GM18858 (cell line): ENCODE data around the gene RMDN2.

Source experiments
- ATAC-seq: cut with Tn5 transposase; IDR thresholded peaks from one replicate; pipeline ENCODE4 v1.9.1; 2021; ENCODE audit not compliant: unreplicated experiment

RMDN2 gene

GRCh38 chr2:37925063-37925897 lies at the start of gene RMDN2:
Gene RMDN2 (plus strand): TSS chr2:37925287. CDS start chr2:37929278, 3,991 bp downstream.
- peak; percentile 62 for ATAC-seq

- no peak for ATAC-seq
Observed at GRCh38 chr2:37875403-37875906, 49.6 kb upstream of the RMDN2 start.

GRCh38 chr2:37876227-37876626 lies 48.9 kb upstream of the RMDN2 start:
- no peak for ATAC-seq

- ATAC-seq, result peak; percentile 65
Observed at GRCh38 chr2:37877457-37878315, 47.4 kb upstream of the RMDN2 start.

GRCh38 chr2:37878536-37878935 lies 46.6 kb upstream of the RMDN2 start:
- ATAC-seq, result no peak

- no peak for ATAC-seq
Observed at GRCh38 chr2:37880551-37880950, 44.5 kb upstream of the RMDN2 start.

GRCh38 chr2:37881397-37881796 lies 43.7 kb upstream of the RMDN2 start:
- ATAC-seq, result no peak

- ATAC-seq, result no peak
Observed at GRCh38 chr2:37882036-37882435, 43.1 kb upstream of the RMDN2 start.

- ATAC-seq, result no peak
Observed at GRCh38 chr2:37883518-37883917, 41.6 kb upstream of the RMDN2 start.

GRCh38 chr2:37885329-37885993 lies 39.6 kb upstream of the RMDN2 start:
- ATAC-seq, result no peak

GRCh38 chr2:37886745-37887144 lies 38.3 kb upstream of the RMDN2 start:
- no peak for ATAC-seq

- no peak for ATAC-seq
Observed at GRCh38 chr2:37887286-37887685, 37.8 kb upstream of the RMDN2 start.

- ATAC-seq, result no peak
Observed at GRCh38 chr2:37890893-37891495, 34.1 kb upstream of the RMDN2 start.

- no peak for ATAC-seq
Observed at GRCh38 chr2:37891846-37892435, 33.1 kb upstream of the RMDN2 start.

GRCh38 chr2:37892436-37893114 lies 32.5 kb upstream of the RMDN2 start:
- ATAC-seq, result peak; percentile 71

- ATAC-seq, result no peak
Observed at GRCh38 chr2:37893327-37893726, 31.8 kb upstream of the RMDN2 start.

GRCh38 chr2:37894047-37894446 lies 31.0 kb upstream of the RMDN2 start:
- no peak for ATAC-seq

- no peak for ATAC-seq
Observed at GRCh38 chr2:37894601-37895000, 30.5 kb upstream of the RMDN2 start.

GRCh38 chr2:37895140-37895539 lies 29.9 kb upstream of the RMDN2 start:
- ATAC-seq, result no peak

GRCh38 chr2:37896319-37896718 lies 28.8 kb upstream of the RMDN2 start:
- ATAC-seq, result no peak
